BE2C (cell line): ENCODE results near the gene MIEN1.

Experiments
- DNase-seq: peaks from one replicate; pipeline ENCODE4 v3.0.0-alpha.2; 2020
- H3K27me3 ChIP-seq: fragments of 250-450 bp; sonication (Bioruptor Pico); 2 replicates; pipeline ENCODE4 v1.5.1; 2020; ENCODE audit warnings: mild to moderate bottlenecking
- H3K36me3 ChIP-seq: fragments of 250-450 bp; sonication (Bioruptor Pico); 2 replicates; pipeline ENCODE4 v1.5.1; 2020; ENCODE audit warnings: mild to moderate bottlenecking
- H3K4me1 ChIP-seq: fragments of 250-450 bp; sonication (Bioruptor Pico); 2 replicates; pipeline ENCODE4 v1.5.1; 2020
- H3K4me3 ChIP-seq: 2 replicates; pipeline ENCODE4 v1.5.1; 2011; ENCODE audit warnings: low read depth, low read length
- H3K9me3 ChIP-seq: fragments of 250-450 bp; sonication (Bioruptor Pico); 2 replicates; pipeline ENCODE4 v1.5.1; 2020
- TF ChIP-seq, protein P1 (sequence below): IDR thresholded peaks from 2 replicates; pipeline ENCODE4 v1.5.1; 2012; ENCODE audit warnings: mild to moderate bottlenecking, low read depth, low read length

The MIEN1 gene

DNA sequence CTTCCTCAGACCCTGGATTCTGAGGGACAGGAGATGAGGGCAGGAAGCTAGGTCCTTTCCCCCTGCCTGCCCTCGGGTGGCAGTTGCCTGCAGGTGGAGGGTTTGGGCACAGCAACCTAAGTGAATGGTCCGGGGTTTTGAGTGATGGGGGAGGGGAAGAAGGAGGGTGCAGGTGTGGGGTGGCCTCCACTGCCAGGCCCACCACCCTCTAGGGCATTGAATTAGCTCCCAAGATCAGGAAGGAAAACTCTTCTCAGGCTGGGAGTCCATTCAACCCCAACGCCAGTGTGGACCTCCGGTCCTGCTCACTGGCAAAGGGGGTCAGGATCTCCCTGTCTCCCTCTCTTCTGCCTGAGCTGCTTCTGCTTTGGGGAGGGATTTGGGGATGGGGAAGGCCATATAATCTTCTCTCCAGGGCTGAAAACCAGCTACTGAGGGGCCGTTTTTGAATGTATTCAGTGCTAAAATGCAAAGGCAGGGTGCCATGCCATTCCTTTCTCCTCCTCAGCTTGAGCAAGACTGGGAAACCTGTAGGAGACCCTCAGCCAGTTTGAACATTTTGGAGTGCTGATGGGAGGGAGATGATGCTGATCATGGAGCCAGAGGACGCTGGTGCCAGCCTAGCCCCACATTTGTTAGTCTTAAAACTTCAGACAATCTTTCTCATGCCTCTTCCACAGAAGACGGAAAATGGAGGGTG lies 26.2 kb upstream of the MIEN1 start:
- Histone ChIP-seq H3K4me3 (no peak overlapping the region), H3K9me3 (no peaks in the 10 kb centered on the region), H3K4me1 (no peaks in the 10 kb centered on the region), H3K27me3 (peaks cover 58% of the 10 kb centered on the region), H3K36me3 (no peaks in the 10 kb centered on the region)
- DNase-seq: no peak
- TF ChIP-seq, protein P1, sequence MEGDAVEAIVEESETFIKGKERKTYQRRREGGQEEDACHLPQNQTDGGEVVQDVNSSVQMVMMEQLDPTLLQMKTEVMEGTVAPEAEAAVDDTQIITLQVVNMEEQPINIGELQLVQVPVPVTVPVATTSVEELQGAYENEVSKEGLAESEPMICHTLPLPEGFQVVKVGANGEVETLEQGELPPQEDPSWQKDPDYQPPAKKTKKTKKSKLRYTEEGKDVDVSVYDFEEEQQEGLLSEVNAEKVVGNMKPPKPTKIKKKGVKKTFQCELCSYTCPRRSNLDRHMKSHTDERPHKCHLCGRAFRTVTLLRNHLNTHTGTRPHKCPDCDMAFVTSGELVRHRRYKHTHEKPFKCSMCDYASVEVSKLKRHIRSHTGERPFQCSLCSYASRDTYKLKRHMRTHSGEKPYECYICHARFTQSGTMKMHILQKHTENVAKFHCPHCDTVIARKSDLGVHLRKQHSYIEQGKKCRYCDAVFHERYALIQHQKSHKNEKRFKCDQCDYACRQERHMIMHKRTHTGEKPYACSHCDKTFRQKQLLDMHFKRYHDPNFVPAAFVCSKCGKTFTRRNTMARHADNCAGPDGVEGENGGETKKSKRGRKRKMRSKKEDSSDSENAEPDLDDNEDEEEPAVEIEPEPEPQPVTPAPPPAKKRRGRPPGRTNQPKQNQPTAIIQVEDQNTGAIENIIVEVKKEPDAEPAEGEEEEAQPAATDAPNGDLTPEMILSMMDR: no peak

DNA sequence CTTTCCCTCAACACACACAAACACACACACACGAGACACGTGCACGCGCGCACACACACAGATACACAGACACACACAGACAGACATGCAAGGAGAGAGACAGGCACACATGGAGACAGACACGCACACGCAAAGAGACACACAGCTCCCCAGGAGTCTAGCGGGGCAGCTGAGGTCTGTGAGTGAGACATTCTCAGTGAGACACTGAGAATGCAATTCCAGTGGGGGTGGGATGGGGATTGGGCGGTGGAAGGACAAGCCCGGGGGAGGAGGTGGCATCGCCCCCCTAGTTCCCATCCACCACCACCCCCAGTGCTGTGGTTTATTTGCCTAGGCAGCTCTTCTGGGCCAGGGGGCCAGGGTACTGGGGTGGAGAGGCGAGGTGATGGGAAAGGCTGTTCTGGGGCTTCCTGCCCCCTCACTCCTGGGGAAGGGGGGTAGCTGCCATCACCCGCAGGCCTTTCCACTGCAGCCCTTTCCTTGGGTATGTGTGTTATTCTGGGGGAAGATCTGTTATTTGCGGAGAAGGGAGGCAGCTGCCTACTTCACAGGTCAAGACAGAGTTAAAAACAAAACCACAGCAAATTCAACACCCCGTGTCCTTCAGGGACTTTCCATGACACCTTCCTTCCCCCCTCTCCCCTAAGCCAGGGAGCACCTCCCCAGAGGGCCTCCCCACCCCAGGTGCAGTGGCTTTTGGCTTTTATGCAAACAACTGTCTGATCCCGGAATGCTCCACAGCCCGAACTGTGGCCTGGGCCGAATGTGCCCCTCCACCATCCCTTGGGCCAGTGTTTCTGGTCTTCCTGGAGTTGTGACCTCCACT lies 25.4 kb upstream of the MIEN1 start:
- no peaks in the 10 kb centered on the region for H3K9me3 ChIP-seq
- no peak for DNase-seq
- H3K4me1 ChIP-seq: no peaks in the 10 kb centered on the region
- H3K27me3 ChIP-seq: peaks cover 54% of the 10 kb centered on the region
- H3K36me3 ChIP-seq: no peaks in the 10 kb centered on the region
- no peak overlapping the region for H3K4me3 ChIP-seq
- TF ChIP-seq, protein P1: no peak

DNA sequence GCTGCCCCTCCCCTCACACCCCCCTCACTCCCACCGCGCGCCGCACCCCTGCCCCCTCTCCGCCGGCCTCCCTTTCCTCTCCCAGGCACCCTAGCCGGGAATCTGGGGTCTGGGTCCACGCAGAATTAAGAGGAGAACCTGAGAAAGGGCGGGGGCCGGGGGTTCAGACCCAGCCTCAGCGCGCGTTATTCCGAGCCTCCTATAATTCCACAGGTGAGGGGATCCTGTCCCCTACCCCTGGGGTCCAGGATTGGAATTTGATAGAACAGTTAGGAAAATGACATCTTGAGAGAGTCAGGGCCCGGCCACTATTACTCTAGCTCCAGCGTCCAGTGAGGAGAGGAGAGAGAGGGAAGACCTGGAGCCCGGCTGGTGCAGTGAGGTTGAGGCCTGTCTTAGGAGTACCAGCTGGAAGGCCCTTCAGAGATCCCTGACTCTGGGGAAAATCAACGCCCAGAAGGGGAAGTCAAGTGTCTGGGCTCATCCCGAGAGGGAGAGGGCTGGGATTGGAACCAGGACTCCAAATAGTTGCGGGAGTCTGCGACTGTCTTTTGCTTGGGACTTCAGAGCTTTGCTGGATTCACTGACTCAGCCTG lies 24.7 kb upstream of the MIEN1 start:
- Histone ChIP-seq H3K4me1 (no peaks in the 10 kb centered on the region), H3K9me3 (no peaks in the 10 kb centered on the region), H3K27me3 (peaks cover 48% of the 10 kb centered on the region), H3K4me3 (peak overlapping the region; percentile 71), H3K36me3 (no peaks in the 10 kb centered on the region)
- no peak for DNase-seq
- TF ChIP-seq, protein P1: no peak

DNA sequence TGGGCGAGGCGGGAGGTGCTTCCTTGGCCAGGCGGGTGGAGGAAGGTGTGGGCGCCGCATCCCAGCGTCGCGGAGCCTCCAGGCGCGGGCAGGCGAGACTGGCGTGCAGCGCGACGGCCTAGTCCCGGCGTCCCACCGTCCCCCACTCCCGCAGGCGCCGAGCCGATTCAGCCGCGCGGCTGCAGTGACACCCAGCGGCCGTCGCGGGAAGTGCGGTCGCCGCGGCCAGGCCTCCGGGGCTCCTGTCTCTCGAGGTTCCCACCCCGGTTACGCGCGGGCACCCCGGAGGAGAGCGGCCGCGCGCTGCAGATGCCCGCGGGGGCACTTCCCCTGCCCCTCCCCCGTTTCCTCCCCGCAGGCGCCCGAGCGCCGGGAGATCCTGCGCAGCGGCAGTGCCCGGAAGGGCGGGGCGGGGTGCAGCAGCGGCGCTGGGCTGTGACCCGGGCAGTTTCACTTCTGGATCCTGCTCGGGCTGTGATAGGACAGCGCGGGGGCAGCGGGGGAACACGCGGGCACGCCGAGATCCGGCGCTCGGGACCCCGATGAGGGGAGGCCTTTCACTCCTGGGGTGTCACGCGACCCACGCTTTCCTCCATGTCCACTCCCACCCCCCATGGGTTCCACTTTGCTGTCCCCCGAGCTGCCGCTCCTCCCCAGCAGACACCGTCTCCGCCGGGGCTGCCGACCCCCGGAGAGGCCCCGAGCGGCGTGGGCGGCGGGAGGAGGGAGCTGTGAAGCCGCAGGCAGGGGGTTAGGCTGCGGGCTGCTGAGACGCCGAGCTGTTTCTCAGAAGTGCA lies 24.0 kb upstream of the MIEN1 start:
- no peaks in the 10 kb centered on the region for H3K9me3 ChIP-seq
- peaks cover 42% of the 10 kb centered on the region for H3K27me3 ChIP-seq
- TF ChIP-seq, protein P1: peak; percentile 62
- no peaks in the 10 kb centered on the region for H3K36me3 ChIP-seq
- peak overlapping the region; percentile 71 for H3K4me3 ChIP-seq
- H3K4me1 ChIP-seq: no peaks in the 10 kb centered on the region
- DNase-seq: peak; percentile 85

DNA sequence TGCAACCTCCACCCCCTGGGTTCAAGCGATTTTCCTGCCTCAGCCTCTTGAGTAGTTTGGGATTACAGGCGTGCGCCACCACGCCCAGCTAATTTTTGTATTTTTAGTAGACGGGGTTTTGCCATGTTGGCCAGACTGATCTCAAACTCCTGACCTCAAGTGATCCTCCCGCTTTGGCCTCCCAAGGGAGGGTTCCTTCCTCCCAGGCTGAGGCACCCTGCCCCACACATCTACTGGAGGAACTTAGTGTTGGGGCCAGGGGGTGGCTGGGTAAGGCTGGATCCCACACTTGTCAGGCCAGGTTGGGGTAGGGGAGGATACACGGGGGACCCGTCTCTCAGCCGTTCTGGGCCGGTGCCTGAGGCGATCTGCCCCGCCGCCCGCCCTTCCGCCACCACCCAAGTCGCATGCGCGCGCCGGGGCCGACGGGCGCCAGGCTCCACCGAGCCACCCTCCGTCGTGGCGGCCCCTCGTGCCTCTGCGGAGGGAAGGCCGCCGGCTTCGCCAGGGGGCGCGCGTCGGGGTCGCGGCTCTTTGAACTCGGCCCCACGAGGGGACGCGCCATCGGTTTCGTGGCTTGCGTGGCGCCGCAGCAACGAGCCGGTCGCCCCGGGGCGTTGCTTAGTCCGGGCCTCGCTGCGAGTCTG lies 23.3 kb upstream of the MIEN1 start:
- no peaks in the 10 kb centered on the region for H3K9me3 ChIP-seq
- H3K36me3 ChIP-seq: no peaks in the 10 kb centered on the region
- peak; percentile 56 for DNase-seq
- no peaks in the 10 kb centered on the region for H3K4me1 ChIP-seq
- TF ChIP-seq, protein P1: no peak
- H3K4me3 ChIP-seq: peak overlapping the region; percentile 71
- H3K27me3 ChIP-seq: peaks cover 34% of the 10 kb centered on the region
